NCI-H82 (cell line): ENCODE data around the gene NPC1.
"Not testable (repeated sequence)": the region's sequence is repeated elsewhere in the genome, so short reads cannot be mapped to it uniquely, and the experiment has no call there.

Source experiments
- DNase-seq: peaks from one replicate; lab custom pipeline; 2025; lab: John Stamatoyannopoulos, UW

The NPC1 gene

GRCh38 chr18:23521907-23522306 is 64.4 kb downstream of the NPC1 start:
- no peak for DNase-seq

GRCh38 chr18:23521271-23521670 is 65.0 kb downstream of the NPC1 start:
- no peak for DNase-seq

GRCh38 chr18:23519734-23520133 is 66.6 kb downstream of the NPC1 start:
- no peak for DNase-seq

- peak; percentile 87 for DNase-seq
Measured at GRCh38 chr18:23515911-23516546, 70.3 kb downstream of the NPC1 start.

GRCh38 chr18:23512641-23513040 is 73.7 kb downstream of the NPC1 start:
- DNase-seq, result no peak

GRCh38 chr18:23512216-23512615 is 74.1 kb downstream of the NPC1 start:
- not testable (repeated sequence) for DNase-seq

GRCh38 chr18:23510923-23511322 is 75.4 kb downstream of the NPC1 start:
- not testable (repeated sequence) for DNase-seq

GRCh38 chr18:23506393-23506792 is 79.9 kb downstream of the NPC1 start:
- no peak for DNase-seq

- no peak for DNase-seq
Measured at GRCh38 chr18:23504720-23505119, 81.6 kb downstream of the NPC1 start.

- DNase-seq, result no peak
Measured at GRCh38 chr18:23503963-23504344, 82.4 kb downstream of the NPC1 start.

GRCh38 chr18:23503038-23503962 is 83.0 kb downstream of the NPC1 start, which contains the start of gene RMC1:
Gene RMC1 (plus strand): TSS chr18:23503511. CDS start chr18:23503619, 108 bp downstream.
- peak; percentile 94 for DNase-seq

GRCh38 chr18:23502516-23503037 is 83.7 kb downstream of the NPC1 start:
- peak; percentile 16 for DNase-seq

GRCh38 chr18:23501626-23502025 is 84.7 kb downstream of the NPC1 start:
- DNase-seq, result no peak

GRCh38 chr18:23499291-23499781 is 87.0 kb downstream of the NPC1 start:
- DNase-seq, result no peak

- peak; percentile 89 for DNase-seq
Measured at GRCh38 chr18:23498877-23499276, 87.4 kb downstream of the NPC1 start.

- DNase-seq, result no peak
Measured at GRCh38 chr18:23498117-23498516, 88.2 kb downstream of the NPC1 start.

- DNase-seq, result no peak
Measured at GRCh38 chr18:23495723-23496440, 90.4 kb downstream of the NPC1 start.

- no peak for DNase-seq
Measured at GRCh38 chr18:23494992-23495391, 91.3 kb downstream of the NPC1 start.

GRCh38 chr18:23493654-23494053 is 92.7 kb downstream of the NPC1 start:
- DNase-seq, result peak; percentile 81

- not testable (repeated sequence) for DNase-seq
Measured at GRCh38 chr18:23489586-23489985, 96.7 kb downstream of the NPC1 start.

- no peak for DNase-seq
Measured at GRCh38 chr18:23487738-23488570, 98.4 kb downstream of the NPC1 start.
